Stomach smooth muscle (tissue), 2 donors: ENCODE measurements around the gene STKLD1.

Experiments used
- H3K27ac ChIP-seq: one replicate; pipeline ENCODE4 v1.7.0; 2013; ENCODE audit warnings: mild to moderate bottlenecking, low read length, inconsistent platforms
- H3K27me3 ChIP-seq, 2 donors: one replicate each; pipeline ENCODE4 v1.7.0; 2013; ENCODE audit warnings: low read length in 2 of 2; ENCODE audit not compliant: insufficient read depth in 2 of 2, control insufficient read depth in 1 of 2
- H3K36me3 ChIP-seq, 2 donors: one replicate each; pipeline ENCODE4 v1.7.0; 2013; ENCODE audit warnings: low read length in 2 of 2; ENCODE audit not compliant: control insufficient read depth in 2 of 2, insufficient read depth in 2 of 2
- H3K4me1 ChIP-seq: one replicate; pipeline ENCODE4 v1.7.0; 2013; ENCODE audit warnings: low read length; ENCODE audit not compliant: control insufficient read depth, insufficient read depth
- H3K4me3 ChIP-seq, 2 donors: one replicate each; pipeline ENCODE4 v1.7.0; 2013; ENCODE audit warnings: low read length in 2 of 2
- H3K9ac ChIP-seq, 2 donors: one replicate each; pipeline ENCODE4 v1.7.0; 2013; ENCODE audit warnings: low read length in 2 of 2, mild to moderate bottlenecking in 1 of 2
- H3K9me3 ChIP-seq, 2 donors: one replicate each; pipeline ENCODE4 v1.7.0; 2013; ENCODE audit warnings: low read length in 2 of 2; ENCODE audit not compliant: control insufficient read depth in 2 of 2
- donor health status: healthy.
- donor health status: Pancreatic carcinoma.

Gene STKLD1

GRCh38 chr9:133400292-133400691 lies 24.1 kb downstream of the STKLD1 start:
- no peak overlapping the region for H3K27ac ChIP-seq
- H3K9me3 ChIP-seq: no peaks in the 10 kb centered on the region
- no peak overlapping the region for H3K9ac ChIP-seq

GRCh38 chr9:133401588-133401987 lies 25.4 kb downstream of the STKLD1 start:
- Histone ChIP-seq H3K36me3 (peaks cover 7 to 13% of the 10 kb centered on the region in 2 donors), H3K4me3 (no peak overlapping the region), H3K9ac (no peak overlapping the region), H3K4me1 (peaks cover 8% of the 10 kb centered on the region), H3K9me3 (no peaks in the 10 kb centered on the region), H3K27ac (no peak overlapping the region), H3K27me3 (no peaks in the 10 kb centered on the region)

More at GRCh38 chr9:133400292-133400691, 24.1 kb downstream of the STKLD1 start:
- Histone ChIP-seq H3K4me1 (no peaks in the 10 kb centered on the region), H3K4me3 (no peak overlapping the region), H3K27me3 (no peaks in the 10 kb centered on the region), H3K36me3 (peaks cover 1 to 4% of the 10 kb centered on the region in 2 donors)

GRCh38 chr9:133402689-133403088 lies 26.5 kb downstream of the STKLD1 start:
- no peak overlapping the region for H3K9ac ChIP-seq
- no peaks in the 10 kb centered on the region for H3K27me3 ChIP-seq
- no peak overlapping the region for H3K27ac ChIP-seq
- H3K4me3 ChIP-seq: no peak overlapping the region
- peaks cover 8% of the 10 kb centered on the region for H3K4me1 ChIP-seq
- no peaks in the 10 kb centered on the region for H3K9me3 ChIP-seq
- peaks cover 18 to 21% of the 10 kb centered on the region in 2 donors for H3K36me3 ChIP-seq

- no peak overlapping the region for H3K4me3 ChIP-seq
- no peaks in the 10 kb centered on the region for H3K9me3 ChIP-seq
- H3K4me1 ChIP-seq: peaks cover 8% of the 10 kb centered on the region
- no peaks in the 10 kb centered on the region for H3K27me3 ChIP-seq
- H3K9ac ChIP-seq: no peak overlapping the region
- peaks cover 18 to 24% of the 10 kb centered on the region in 2 donors for H3K36me3 ChIP-seq
- H3K27ac ChIP-seq: no peak overlapping the region
Measured at GRCh38 chr9:133403766-133404453, 27.7 kb downstream of the STKLD1 start.

GRCh38 chr9:133404454-133405002 lies 28.4 kb downstream of the STKLD1 start:
- Histone ChIP-seq H3K4me3 (no peak overlapping the region), H3K9ac (no peak overlapping the region), H3K27ac (no peak overlapping the region), H3K4me1 (peaks cover 8% of the 10 kb centered on the region), H3K36me3 (peaks cover 18 to 24% of the 10 kb centered on the region in 2 donors), H3K27me3 (no peaks in the 10 kb centered on the region), H3K9me3 (no peaks in the 10 kb centered on the region)

GRCh38 chr9:133405508-133406438 lies 29.6 kb downstream of the STKLD1 start:
- Histone ChIP-seq H3K27ac (no peak overlapping the region), H3K4me3 (no peak overlapping the region), H3K27me3 (no peaks in the 10 kb centered on the region), H3K36me3 (peaks cover 24 to 35% of the 10 kb centered on the region in 2 donors), H3K4me1 (peaks cover 8% of the 10 kb centered on the region), H3K9me3 (no peaks in the 10 kb centered on the region), H3K9ac (no peak overlapping the region)

- H3K27ac ChIP-seq: no peak overlapping the region
- H3K4me1 ChIP-seq: peaks cover 8% of the 10 kb centered on the region
- no peaks in the 10 kb centered on the region for H3K9me3 ChIP-seq
- no peaks in the 10 kb centered on the region for H3K27me3 ChIP-seq
- H3K36me3 ChIP-seq: peaks cover 26 to 41% of the 10 kb centered on the region in 2 donors
- H3K9ac ChIP-seq: no peak overlapping the region
- H3K4me3 ChIP-seq: no peak overlapping the region
Measured at GRCh38 chr9:133406480-133407307, 30.5 kb downstream of the STKLD1 start.

GRCh38 chr9:133408042-133408441 lies 31.9 kb downstream of the STKLD1 start:
- Histone ChIP-seq H3K4me3 (no peak overlapping the region), H3K9me3 (no peaks in the 10 kb centered on the region), H3K27ac (no peak overlapping the region), H3K9ac (no peak overlapping the region), H3K27me3 (no peaks in the 10 kb centered on the region), H3K4me1 (peaks cover 8% of the 10 kb centered on the region), H3K36me3 (peaks cover 36 to 51% of the 10 kb centered on the region in 2 donors)

GRCh38 chr9:133415170-133415569 lies 39.0 kb downstream of the STKLD1 start:
- H3K4me1 ChIP-seq: peaks cover 25% of the 10 kb centered on the region
- no peak overlapping the region for H3K9ac ChIP-seq
- no peaks in the 10 kb centered on the region for H3K27me3 ChIP-seq
- no peak overlapping the region for H3K4me3 ChIP-seq
- peaks cover 30 to 34% of the 10 kb centered on the region in 2 donors for H3K36me3 ChIP-seq
- H3K27ac ChIP-seq: no peak overlapping the region
- H3K9me3 ChIP-seq: no peaks in the 10 kb centered on the region
